Mammary epithelial cell (primary cell): ENCODE data around the gene PDLIM1.

Experiments used
- EZH2 ChIP-seq: IDR thresholded peaks from 2 replicates; pipeline ENCODE4 v1.6.1; 2012; ENCODE audit warnings: low read length, inconsistent platforms, borderline replicate concordance
- TF ChIP-seq, protein P1 (sequence below), 2 donors: IDR thresholded peaks in 1 of 2; conservative IDR thresholded peaks in 1 of 2; 2 replicates each; pipeline ENCODE4 v1.5.1; 2011 to 2012; ENCODE audit warnings: inconsistent platforms in 2 of 2, low read length in 2 of 2, mild to moderate bottlenecking in 2 of 2, control low read depth in 1 of 2, low read depth in 1 of 2; ENCODE audit not compliant: insufficient read depth in 1 of 2; ENCODE audit errors: extremely low read depth in 1 of 2

DNA sequence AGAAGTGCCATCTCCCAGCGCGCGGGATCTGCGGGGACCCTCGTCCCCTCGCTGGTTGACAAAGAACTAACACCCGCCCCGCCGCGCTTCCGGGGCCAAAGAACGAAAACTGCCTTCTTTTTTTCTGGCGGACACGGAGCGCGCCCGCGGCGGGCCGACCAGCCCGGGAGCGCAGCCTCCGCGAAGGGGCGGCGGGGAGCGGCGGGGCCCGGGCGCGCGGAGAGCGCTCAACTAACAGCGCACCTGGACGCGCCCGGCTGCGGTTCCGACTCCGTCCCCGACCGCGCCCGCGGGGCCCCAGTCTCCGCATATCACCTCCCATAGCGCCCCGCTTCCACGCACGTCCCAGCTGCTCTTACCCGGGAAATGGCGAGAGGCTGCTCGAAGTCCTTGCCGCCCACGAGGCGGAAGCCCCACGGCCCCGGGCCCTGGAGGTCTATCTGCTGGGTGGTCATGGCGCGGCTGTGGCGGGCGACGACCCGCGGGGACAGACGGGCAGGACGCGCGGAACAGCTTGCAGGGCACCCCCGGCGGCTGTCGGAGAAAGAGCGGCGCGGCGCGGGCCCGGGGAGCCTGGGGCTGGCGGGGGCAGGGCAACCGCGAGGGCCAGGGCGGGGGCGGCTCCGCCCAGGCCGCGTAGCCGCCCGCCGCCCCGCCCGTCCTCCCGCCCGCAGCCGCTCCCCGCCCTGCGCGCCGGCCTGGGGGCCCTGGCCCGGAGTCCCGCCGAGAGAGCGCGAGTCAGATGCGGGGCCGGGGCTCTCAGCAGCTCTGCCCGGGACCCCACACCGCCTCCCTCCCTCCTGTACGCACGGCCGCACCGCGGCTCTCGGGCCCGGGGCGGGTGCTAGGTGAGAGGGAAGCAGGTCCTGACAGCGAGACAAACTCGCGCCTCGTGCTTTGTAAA lies at the start of gene PDLIM1:
- TF ChIP-seq, protein P1, sequence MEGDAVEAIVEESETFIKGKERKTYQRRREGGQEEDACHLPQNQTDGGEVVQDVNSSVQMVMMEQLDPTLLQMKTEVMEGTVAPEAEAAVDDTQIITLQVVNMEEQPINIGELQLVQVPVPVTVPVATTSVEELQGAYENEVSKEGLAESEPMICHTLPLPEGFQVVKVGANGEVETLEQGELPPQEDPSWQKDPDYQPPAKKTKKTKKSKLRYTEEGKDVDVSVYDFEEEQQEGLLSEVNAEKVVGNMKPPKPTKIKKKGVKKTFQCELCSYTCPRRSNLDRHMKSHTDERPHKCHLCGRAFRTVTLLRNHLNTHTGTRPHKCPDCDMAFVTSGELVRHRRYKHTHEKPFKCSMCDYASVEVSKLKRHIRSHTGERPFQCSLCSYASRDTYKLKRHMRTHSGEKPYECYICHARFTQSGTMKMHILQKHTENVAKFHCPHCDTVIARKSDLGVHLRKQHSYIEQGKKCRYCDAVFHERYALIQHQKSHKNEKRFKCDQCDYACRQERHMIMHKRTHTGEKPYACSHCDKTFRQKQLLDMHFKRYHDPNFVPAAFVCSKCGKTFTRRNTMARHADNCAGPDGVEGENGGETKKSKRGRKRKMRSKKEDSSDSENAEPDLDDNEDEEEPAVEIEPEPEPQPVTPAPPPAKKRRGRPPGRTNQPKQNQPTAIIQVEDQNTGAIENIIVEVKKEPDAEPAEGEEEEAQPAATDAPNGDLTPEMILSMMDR (conservative IDR thresholded peaks at IDR 0.05 in 1 of 2, IDR thresholded peaks at IDR 0.05 in 1 of 2; ENCODE audit: extremely low read depth in 1 of 2, insufficient read depth in 1 of 2, low read depth in 1 of 2, low read length in 2 of 2): peak; percentile 6 to 36
- no peak for TF ChIP-seq EZH2
